ENCODE data around the gene GRPEL2. TPM values are rescaled to one million over a fixed set of nuclear protein-coding genes. Genes with fewer than 3 reads are reported as not detected.

GRPEL2 gene
- total and polyA plus RNA-seq, 8 donors, result 1.4 to 19.1 (median 7.0) TPM

DNA sequence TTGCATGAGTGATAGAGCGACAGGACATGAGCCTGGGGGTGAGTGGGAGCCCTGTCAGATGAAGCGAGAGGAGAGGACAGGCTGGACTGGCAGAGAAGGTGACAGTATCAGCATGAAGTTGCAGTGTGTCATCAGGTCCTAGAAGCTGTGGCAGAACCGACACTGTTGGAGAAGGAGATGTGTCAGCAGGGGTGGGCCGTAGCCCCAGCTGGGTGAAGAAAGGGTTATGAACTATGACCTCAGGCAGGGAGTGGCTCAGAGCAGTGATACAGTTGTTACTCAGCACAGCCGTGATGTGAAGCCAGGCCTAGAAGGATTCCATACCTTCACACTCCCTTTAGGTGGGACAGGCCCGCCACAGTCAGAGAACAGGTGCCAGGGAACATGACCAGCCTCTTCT lies 20.1 kb downstream of the GRPEL2 start:
- 87 to 95% (median 88%) methylated on average over 5 to 6 of the region's 6 CpGs for WGBS, 5 donors
- H3K9me3 ChIP-seq, result no peaks in the 10 kb centered on the region
- H3K36me3 ChIP-seq, result no peaks in the 10 kb centered on the region
- TF ChIP-seq POLR2AphosphoS5 (IDR thresholded peaks at IDR 0.05) (no peak), POLR2A (IDR thresholded peaks at IDR 0.05) (no peak), EP300 (IDR thresholded peaks at IDR 0.05) (no peak), CTCF (IDR thresholded peaks at IDR 0.05) (no peak)
- no peaks in the 10 kb centered on the region for H3K27me3 ChIP-seq
- H3K4me3 ChIP-seq, result no peak overlapping the region
- intact Hi-C loops (cut with DNase I; ENCODE audit: low total_unique reads), result no loop called here
- no peak for DNase-seq
- peaks cover 0 to 14% (median 9%) of the 10 kb centered on the region in 4 donors for H3K4me1 ChIP-seq
- no peak overlapping the region for H3K27ac ChIP-seq

DNA sequence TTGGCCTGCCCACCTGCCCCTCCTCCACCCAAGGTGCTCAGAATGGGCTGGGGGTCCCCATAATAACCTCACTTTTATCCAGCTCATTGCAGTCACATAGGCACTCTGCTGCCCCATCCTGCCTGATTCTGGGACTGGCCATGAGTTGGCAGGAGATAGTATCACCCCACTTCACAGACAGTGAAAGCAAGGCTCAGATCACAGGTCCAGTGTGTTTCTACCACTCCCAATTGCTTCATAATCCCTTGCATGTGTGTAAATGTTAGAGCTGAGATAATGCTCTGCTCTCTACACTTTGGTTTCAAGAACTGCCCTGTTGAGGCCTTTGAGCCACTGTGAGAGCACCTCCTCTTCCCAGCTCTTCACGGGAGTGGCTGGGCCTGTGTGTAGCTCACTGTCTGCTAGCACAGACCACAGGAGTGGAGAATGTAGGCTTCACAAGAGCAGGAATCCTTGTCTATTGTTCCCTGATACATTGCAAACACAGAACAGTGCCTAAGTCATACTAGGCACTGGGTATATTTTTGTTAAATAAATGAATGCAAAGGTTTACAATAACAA lies 20.9 kb downstream of the GRPEL2 start:
- TF ChIP-seq POLR2A (IDR thresholded peaks at IDR 0.05) (no peak), CTCF (IDR thresholded peaks at IDR 0.05) (no peak), POLR2AphosphoS5 (IDR thresholded peaks at IDR 0.05) (no peak), EP300 (IDR thresholded peaks at IDR 0.05) (no peak)
- WGBS, 5 donors, result 75 to 86% (median 80%) methylated on average over 1 of the region's 1 CpG
- intact Hi-C loops (cut with DNase I; ENCODE audit: low total_unique reads), result no loop called here
- no peak overlapping the region for H3K27ac ChIP-seq
- DNase-seq, result no peak
- no peak overlapping the region for H3K4me3 ChIP-seq
- no peaks in the 10 kb centered on the region for H3K27me3 ChIP-seq
- no peaks in the 10 kb centered on the region for H3K36me3 ChIP-seq
- peaks cover 0 to 18% (median 11%) of the 10 kb centered on the region in 4 donors for H3K4me1 ChIP-seq
- no peaks in the 10 kb centered on the region for H3K9me3 ChIP-seq

DNA sequence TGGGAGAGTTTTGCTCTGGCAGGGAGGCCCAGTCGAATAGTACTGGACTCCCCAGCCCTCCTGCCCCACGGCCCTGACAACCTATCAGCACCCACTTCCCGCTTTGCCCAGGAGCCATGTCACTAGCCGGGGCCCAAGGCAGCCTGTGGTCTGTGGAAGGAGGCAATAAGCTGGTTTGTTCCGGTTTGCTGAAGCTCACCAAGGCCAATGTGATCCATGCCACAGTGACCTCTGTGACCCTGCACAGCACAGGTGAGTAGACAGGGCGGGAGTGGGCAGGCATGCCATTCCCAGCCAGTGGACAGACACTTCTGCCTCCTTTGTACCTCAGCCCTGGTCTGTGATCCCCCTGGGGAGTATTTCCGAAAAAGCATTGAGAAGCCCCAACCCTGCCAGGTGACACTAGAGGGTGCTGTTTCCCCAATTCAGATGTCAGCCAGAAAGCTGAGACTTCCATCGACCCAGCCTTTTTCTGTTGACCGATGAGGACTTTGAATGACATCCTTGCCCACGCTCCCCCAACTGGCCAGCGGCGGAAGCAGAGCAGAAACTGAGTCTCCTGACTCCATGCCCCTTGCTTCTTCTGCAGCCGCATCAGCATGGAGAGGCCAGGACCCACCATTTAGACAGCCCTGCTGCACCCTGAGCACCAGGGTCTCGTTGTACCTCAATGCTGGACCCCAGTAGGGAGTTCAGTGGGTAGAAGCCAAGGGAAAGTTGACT lies 22.1 kb downstream of the GRPEL2 start:
- Histone ChIP-seq H3K27ac (peak overlapping the region in 2 of 5 donors; percentile 23 to 57), H3K4me3 (no peak overlapping the region), H3K27me3 (no peaks in the 10 kb centered on the region), H3K36me3 (no peaks in the 10 kb centered on the region), H3K4me1 (peaks cover 4 to 29% (median 13%) of the 10 kb centered on the region in 4 donors), H3K9me3 (no peaks in the 10 kb centered on the region)
- TF ChIP-seq CTCF (IDR thresholded peaks at IDR 0.05), result peak in 5 of 7 experiments; percentile 55 to 80 (median 63)
- TF ChIP-seq POLR2A (IDR thresholded peaks at IDR 0.05), result no peak
- no peak for TF ChIP-seq POLR2AphosphoS5 (IDR thresholded peaks at IDR 0.05)
- TF ChIP-seq EP300 (IDR thresholded peaks at IDR 0.05), result no peak
- DNase-seq, result peak; percentile 62 to 87
- intact Hi-C loops (cut with DNase I; ENCODE audit: low total_unique reads), result no loop called here
- WGBS, 5 donors, result 34 to 43% (median 34%) methylated on average over 14 of the region's 14 CpGs

- no peak for TF ChIP-seq POLR2A (IDR thresholded peaks at IDR 0.05)
- TF ChIP-seq EP300 (IDR thresholded peaks at IDR 0.05), result no peak
- no peak for TF ChIP-seq CTCF (IDR thresholded peaks at IDR 0.05)
- no peak for TF ChIP-seq POLR2AphosphoS5 (IDR thresholded peaks at IDR 0.05)
- no peak overlapping the region for H3K4me3 ChIP-seq
- DNase-seq, result no peak
- intact Hi-C loops (cut with DNase I; ENCODE audit: low total_unique reads), result no loop called here
- 85 to 95% (median 90%) methylated on average over 22 of the region's 22 CpGs for WGBS, 5 donors
- H3K4me1 ChIP-seq, result peaks cover 4 to 29% (median 15%) of the 10 kb centered on the region in 4 donors
- H3K9me3 ChIP-seq, result no peaks in the 10 kb centered on the region
- H3K36me3 ChIP-seq, result no peaks in the 10 kb centered on the region
- H3K27me3 ChIP-seq, result no peaks in the 10 kb centered on the region
- peak overlapping the region in 2 of 5 donors; percentile 23 to 57 for H3K27ac ChIP-seq
Observed at GRCh38 chr5:149367972-149368645, 22.8 kb downstream of the GRPEL2 start.
